HepG2 (cell line): ENCODE results near the gene COMMD1.
A peak's percentile ranks its signal among the peaks of the same experiment; 100 is the strongest.

Experiments used
- HCFC1 ChIP-seq: fragments of 150-350 bp; IDR thresholded peaks from 2 replicates; pipeline ENCODE4 v1.6.1; 2014; ENCODE audit warnings: low read depth, low read length
- KLF15 ChIP-seq: sonication (generic); formaldehyde crosslinking; IDR thresholded peaks from 2 replicates; pipeline ENCODE4 v1.8.1; 2023; ENCODE audit warnings: borderline replicate concordance, mild to moderate bottlenecking, inconsistent platforms, missing genetic modification reagents, mixed read lengths
- POLR2A ChIP-seq, 2 experiments: IDR thresholded peaks; 2 replicates each; pipeline ENCODE4 v1.6.1; 2011; ENCODE audit warnings: low read depth in 2 of 2, low read length in 2 of 2, mild to moderate bottlenecking in 1 of 2, moderate library complexity in 1 of 2; ENCODE audit not compliant: insufficient read depth in 1 of 2
- RARA ChIP-seq: IDR thresholded peaks from 2 replicates; pipeline ENCODE4 v1.6.1; 2016; ENCODE audit warnings: missing genetic modification reagents, missing compliant biosample characterization
- SMC3 ChIP-seq: IDR thresholded peaks from 2 replicates; pipeline ENCODE4 v1.6.1; 2011; ENCODE audit warnings: low read length, improper control_type of control experiment
- SP4 ChIP-seq: sonication (generic); formaldehyde crosslinking; IDR thresholded peaks from 2 replicates; pipeline ENCODE4 v1.8.1; 2023; ENCODE audit warnings: mild to moderate bottlenecking, missing genetic modification reagents
- ZMAT3 ChIP-seq: sonication (generic); formaldehyde crosslinking; conservative IDR thresholded peaks from 2 replicates; pipeline ENCODE4 v1.7.0; 2021; ENCODE audit warnings: missing genetic modification reagents
- ZNF749 ChIP-seq: sonication (generic); formaldehyde crosslinking; IDR thresholded peaks from 2 replicates; pipeline ENCODE4 v1.8.0; 2022; ENCODE audit warnings: mild to moderate bottlenecking, missing genetic modification reagents, moderate library complexity, borderline replicate concordance
- TF ChIP-seq, protein P1 (sequence below): sonication (generic); formaldehyde crosslinking; IDR thresholded peaks from 2 replicates; pipeline ENCODE4 v1.5.0; 2020; ENCODE audit warnings: missing genetic modification reagents
- TF ChIP-seq, protein P2 (sequence below): sonication (generic); formaldehyde crosslinking; IDR thresholded peaks from 2 replicates; pipeline ENCODE4 v1.5.0; 2020; ENCODE audit warnings: mild to moderate bottlenecking, missing genetic modification reagents, moderate library complexity
- TF ChIP-seq, protein P3 (sequence below): IDR thresholded peaks from 2 replicates; pipeline ENCODE4 v1.6.1; 2016; ENCODE audit warnings: missing compliant biosample characterization, missing genetic modification reagents, borderline replicate concordance
- TF ChIP-seq, protein P4 (sequence below): sonication (generic); formaldehyde crosslinking; IDR thresholded peaks from 2 replicates; pipeline ENCODE4 v1.4.0; 2020; ENCODE audit warnings: missing genetic modification reagents; ENCODE audit errors: not compliant biosample characterization
- TF ChIP-seq, protein P5 (sequence below): sonication (generic); formaldehyde crosslinking; IDR thresholded peaks from 2 replicates; pipeline ENCODE4 v1.4.0; 2020; ENCODE audit warnings: missing genetic modification reagents

DNA sequence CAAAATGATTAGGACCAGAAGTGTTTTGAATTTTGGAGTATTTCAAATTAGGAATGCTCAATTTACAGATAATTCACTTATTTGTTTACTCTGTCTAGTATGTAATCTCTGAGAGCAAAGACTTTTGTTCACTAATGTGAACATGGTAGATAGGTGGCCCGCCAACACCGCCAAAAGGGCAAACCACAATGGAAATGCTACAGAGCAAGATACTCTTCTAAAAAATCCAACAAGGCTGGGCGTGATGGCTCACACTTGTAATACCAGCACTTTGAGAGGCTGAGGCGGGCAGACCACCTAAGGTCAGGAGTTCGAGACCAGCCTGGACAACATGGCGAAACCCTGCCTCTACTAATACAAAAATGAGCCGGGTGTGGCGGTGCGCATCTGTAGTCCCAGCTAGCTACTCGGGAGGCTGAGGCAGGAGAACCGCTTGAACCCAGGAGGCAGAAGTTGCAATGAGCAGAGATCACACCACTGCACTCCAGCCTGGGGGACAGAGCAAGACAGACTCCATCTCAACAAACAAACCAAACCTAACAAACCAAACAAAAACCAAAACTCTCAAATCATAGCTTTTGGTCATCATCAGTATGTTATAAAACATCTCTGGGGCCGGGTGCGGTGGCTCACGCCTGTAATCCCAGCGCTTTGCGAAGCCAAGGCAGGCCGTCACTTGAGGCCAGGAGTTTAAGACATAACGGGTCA lies 19.4 kb upstream of the COMMD1 start:
- TF ChIP-seq HCFC1: no peak
- TF ChIP-seq SP4: no peak
- no peak for TF ChIP-seq KLF15 (CRISPR knock-in tag)
- TF ChIP-seq SMC3: no peak
- TF ChIP-seq, protein P1, sequence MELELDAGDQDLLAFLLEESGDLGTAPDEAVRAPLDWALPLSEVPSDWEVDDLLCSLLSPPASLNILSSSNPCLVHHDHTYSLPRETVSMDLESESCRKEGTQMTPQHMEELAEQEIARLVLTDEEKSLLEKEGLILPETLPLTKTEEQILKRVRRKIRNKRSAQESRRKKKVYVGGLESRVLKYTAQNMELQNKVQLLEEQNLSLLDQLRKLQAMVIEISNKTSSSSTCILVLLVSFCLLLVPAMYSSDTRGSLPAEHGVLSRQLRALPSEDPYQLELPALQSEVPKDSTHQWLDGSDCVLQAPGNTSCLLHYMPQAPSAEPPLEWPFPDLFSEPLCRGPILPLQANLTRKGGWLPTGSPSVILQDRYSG (CRISPR knock-in tag): no peak
- TF ChIP-seq RARA (CRISPR knock-in tag): no peak
- TF ChIP-seq, protein P2, sequence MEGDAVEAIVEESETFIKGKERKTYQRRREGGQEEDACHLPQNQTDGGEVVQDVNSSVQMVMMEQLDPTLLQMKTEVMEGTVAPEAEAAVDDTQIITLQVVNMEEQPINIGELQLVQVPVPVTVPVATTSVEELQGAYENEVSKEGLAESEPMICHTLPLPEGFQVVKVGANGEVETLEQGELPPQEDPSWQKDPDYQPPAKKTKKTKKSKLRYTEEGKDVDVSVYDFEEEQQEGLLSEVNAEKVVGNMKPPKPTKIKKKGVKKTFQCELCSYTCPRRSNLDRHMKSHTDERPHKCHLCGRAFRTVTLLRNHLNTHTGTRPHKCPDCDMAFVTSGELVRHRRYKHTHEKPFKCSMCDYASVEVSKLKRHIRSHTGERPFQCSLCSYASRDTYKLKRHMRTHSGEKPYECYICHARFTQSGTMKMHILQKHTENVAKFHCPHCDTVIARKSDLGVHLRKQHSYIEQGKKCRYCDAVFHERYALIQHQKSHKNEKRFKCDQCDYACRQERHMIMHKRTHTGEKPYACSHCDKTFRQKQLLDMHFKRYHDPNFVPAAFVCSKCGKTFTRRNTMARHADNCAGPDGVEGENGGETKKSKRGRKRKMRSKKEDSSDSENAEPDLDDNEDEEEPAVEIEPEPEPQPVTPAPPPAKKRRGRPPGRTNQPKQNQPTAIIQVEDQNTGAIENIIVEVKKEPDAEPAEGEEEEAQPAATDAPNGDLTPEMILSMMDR (CRISPR knock-in tag): no peak
- 0 out of 4 replicates have a peak, but pooled peaks of 1 of the 2 experiments have one; percentile 34 for TF ChIP-seq POLR2A (IDR thresholded peaks at IDR 0.05; ENCODE audit: insufficient read depth in 1 of 2, low read depth in 2 of 2, low read length in 2 of 2)
- TF ChIP-seq ZNF749 (CRISPR knock-in tag): no peak
- TF ChIP-seq, protein P3, sequence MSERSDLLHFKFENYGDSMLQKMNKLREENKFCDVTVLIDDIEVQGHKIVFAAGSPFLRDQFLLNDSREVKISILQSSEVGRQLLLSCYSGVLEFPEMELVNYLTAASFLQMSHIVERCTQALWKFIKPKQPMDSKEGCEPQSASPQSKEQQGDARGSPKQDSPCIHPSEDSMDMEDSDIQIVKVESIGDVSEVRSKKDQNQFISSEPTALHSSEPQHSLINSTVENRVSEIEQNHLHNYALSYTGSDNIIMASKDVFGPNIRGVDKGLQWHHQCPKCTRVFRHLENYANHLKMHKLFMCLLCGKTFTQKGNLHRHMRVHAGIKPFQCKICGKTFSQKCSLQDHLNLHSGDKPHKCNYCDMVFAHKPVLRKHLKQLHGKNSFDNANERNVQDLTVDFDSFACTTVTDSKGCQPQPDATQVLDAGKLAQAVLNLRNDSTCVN (CRISPR knock-in tag): no peak
- no peak for TF ChIP-seq ZMAT3
- TF ChIP-seq, protein P4, sequence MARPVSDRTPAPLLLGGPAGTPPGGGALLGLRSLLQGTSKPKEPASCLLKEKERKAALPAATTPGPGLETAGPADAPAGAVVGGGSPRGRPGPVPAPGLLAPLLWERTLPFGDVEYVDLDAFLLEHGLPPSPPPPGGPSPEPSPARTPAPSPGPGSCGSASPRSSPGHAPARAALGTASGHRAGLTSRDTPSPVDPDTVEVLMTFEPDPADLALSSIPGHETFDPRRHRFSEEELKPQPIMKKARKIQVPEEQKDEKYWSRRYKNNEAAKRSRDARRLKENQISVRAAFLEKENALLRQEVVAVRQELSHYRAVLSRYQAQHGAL (CRISPR knock-in tag): no peak
- TF ChIP-seq, protein P5, sequence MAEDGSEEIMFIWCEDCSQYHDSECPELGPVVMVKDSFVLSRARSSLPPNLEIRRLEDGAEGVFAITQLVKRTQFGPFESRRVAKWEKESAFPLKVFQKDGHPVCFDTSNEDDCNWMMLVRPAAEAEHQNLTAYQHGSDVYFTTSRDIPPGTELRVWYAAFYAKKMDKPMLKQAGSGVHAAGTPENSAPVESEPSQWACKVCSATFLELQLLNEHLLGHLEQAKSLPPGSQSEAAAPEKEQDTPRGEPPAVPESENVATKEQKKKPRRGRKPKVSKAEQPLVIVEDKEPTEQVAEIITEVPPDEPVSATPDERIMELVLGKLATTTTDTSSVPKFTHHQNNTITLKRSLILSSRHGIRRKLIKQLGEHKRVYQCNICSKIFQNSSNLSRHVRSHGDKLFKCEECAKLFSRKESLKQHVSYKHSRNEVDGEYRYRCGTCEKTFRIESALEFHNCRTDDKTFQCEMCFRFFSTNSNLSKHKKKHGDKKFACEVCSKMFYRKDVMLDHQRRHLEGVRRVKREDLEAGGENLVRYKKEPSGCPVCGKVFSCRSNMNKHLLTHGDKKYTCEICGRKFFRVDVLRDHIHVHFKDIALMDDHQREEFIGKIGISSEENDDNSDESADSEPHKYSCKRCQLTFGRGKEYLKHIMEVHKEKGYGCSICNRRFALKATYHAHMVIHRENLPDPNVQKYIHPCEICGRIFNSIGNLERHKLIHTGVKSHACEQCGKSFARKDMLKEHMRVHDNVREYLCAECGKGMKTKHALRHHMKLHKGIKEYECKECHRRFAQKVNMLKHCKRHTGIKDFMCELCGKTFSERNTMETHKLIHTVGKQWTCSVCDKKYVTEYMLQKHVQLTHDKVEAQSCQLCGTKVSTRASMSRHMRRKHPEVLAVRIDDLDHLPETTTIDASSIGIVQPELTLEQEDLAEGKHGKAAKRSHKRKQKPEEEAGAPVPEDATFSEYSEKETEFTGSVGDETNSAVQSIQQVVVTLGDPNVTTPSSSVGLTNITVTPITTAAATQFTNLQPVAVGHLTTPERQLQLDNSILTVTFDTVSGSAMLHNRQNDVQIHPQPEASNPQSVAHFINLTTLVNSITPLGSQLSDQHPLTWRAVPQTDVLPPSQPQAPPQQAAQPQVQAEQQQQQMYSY (CRISPR knock-in tag): no peak
